GM10847 (cell line): ENCODE results near the gene TOR1AIP2.

Experiments
- POLR2A ChIP-seq: IDR thresholded peaks from 2 replicates; pipeline ENCODE4 v1.6.1; 2011; ENCODE audit not compliant: insufficient read length; ENCODE audit errors: extremely low read depth

TOR1AIP2 gene

DNA sequence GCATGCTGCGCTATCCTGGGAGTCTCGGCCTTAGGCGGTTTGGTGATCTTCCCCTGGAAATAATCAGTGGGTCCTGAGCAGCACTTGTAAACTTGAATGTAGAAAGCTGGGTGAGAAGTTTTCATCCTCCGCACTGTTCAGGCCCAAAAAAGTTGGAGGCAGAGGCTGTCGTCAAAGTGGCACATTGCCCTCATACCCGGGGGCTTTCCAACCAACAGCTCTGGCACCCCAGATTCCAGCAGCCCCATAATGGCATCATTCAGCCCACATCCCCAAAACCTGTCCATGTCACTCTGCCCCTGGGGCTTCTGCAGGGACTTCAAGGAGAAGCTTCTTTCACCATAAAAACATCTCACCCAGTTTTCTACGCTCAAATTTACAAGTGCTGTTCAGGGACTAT lies 59.3 kb downstream of the TOR1AIP2 start:
- no peak for TF ChIP-seq POLR2A

DNA sequence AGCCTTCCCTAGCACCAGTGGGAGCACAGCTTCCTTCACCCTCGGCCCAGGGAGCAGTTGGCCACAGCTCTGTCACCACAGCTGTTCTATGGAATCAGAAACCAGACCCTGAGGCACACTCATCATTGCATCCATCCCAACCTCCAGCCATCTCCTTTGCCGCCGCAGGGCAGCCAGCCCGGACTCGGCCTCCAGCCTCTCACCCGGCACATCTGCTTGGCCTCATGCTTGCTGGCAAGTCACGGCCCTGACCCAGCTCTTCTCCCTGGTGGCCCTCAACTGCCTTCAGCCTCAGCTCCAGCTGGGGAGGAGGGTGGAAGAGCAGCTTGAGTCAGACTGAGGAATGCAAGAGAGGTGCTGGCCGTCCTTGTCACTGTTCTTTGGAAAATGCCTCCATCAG lies 59.8 kb downstream of the TOR1AIP2 start:
- no peak for TF ChIP-seq POLR2A

GRCh38 chr1:179817056-179817455 lies 60.5 kb downstream of the TOR1AIP2 start:
- TF ChIP-seq POLR2A, result no peak

DNA sequence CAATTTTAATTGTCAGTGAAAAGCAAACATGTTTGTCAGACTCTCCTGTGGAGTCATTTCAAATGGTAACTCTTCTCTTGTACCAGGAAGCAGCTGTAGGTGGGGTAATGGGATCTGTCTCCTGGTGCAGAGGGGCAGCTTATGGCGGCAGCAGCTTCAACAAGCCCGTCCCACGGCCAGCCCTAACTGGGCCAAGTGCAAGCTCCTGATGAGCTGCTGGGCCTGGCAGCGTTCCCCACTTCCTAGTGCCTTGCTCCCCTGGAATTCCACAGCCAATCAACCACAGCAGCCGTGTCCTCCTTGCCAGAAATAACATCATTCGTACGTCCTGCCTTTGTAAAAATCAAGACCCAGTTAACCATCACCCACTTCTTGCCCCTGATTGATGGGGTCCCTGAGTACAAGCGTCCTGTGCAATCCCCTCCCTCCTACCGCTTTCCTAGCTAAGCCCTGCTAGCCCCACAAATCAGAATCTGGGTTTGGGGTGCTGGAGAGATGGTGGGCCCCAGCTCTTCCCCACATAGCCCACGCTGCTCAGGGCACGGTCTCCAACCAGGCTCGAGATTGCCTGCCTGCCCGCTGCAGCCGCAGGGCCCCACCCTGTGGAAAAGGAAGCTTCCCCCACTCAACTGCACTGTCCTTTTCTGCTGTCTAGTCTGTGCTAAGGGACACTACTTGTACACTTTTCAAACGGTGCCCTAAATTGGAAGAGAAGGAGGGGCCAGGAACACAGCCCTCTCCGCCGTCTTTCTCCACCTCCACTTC lies 61.2 kb downstream of the TOR1AIP2 start:
- no peak for TF ChIP-seq POLR2A

- TF ChIP-seq POLR2A, result no peak
Measured at GRCh38 chr1:179815641-179816040, 62.0 kb downstream of the TOR1AIP2 start.

- TF ChIP-seq POLR2A, result no peak
Measured at GRCh38 chr1:179814546-179814838, 63.1 kb downstream of the TOR1AIP2 start.

DNA sequence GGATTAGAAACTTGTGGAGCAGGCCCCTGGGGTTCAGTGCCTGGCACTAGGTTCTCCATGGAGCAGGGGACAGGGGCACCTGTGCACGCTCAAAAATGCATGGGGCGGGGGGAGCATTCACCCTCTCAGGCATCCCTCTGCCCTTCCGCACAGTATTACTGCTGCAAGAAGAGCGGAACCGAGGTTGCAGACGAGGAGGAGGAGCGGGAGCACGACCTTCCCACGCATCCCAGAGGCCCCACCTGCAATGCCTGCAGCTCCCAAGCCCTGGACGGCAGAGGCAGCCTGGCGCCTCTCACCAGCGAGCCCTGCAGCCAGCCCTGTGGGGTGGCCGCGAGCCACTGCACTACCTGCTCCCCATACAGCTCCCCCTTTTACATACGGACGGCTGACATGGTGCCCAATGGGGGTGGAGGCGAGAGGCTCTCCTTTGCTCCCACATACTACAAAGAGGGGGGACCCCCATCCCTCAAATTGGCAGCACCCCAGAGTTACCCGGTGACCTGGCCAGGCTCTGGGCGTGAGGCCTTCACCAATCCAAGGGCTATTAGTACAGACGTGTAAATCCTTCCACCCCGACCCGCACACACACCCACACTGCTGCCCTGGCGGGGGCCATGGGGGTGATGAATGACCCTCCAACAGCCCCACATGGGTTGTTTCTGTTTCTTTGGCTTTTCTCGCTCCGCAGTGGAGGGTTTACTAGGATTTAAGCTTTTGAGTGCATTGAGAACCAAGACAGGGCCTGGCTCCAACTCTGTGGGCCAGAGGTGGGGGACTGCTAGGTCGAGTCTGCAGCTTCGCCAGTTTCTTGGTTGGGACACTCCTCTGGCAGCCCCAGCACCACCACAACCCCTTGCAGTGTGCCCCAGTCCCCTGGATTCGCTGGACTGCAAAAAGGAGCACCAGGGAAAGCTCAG lies 63.7 kb downstream of the TOR1AIP2 start:
- no peak for TF ChIP-seq POLR2A

DNA sequence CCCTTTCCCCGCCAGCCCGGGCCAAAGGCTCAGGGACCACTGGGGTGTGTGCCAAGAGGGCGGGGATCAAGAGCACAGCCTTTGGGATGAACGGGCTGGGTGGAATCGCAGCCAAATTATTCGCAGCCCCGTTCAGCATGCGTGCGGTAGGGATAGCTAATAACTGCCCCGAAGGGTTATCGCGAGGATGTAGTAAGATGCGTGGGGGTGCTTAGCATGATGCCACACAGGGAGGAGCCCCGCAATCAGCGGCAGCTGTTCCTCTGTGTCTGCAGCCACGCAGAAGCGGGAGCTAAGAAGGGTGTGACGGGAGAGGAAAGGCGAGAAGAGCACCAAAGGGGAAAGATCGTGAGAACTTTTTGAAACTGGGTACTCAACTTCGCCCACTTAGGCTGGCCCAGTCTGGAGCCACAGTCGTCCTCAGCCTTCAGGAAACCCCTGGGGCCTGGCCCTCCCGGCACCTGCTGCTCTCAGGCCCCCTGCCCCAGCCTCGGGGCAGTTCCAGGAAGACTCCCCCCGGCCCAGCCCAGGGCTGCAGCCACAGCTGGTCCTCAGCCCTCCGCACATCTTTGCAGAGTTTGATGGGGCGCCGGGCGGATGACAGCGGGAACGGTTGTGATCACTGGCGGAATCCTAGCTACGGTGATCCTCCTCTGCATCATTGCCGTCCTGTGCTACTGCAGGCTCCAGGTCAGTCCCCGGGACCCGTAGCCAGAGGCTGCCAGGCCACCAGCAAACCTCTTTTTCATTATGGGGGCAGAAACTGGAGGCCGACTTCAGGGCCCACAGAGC lies 64.9 kb downstream of the TOR1AIP2 start:
- TF ChIP-seq POLR2A, result no peak

- TF ChIP-seq POLR2A, result no peak
Measured at GRCh38 chr1:179810367-179810715, 67.3 kb downstream of the TOR1AIP2 start.

- TF ChIP-seq POLR2A, result no peak
Measured at GRCh38 chr1:179809506-179810366, 67.9 kb downstream of the TOR1AIP2 start.

GRCh38 chr1:179808503-179808902 lies 69.1 kb downstream of the TOR1AIP2 start:
- no peak for TF ChIP-seq POLR2A

- TF ChIP-seq POLR2A, result no peak
Measured at GRCh38 chr1:179807691-179808485, 69.7 kb downstream of the TOR1AIP2 start.

DNA sequence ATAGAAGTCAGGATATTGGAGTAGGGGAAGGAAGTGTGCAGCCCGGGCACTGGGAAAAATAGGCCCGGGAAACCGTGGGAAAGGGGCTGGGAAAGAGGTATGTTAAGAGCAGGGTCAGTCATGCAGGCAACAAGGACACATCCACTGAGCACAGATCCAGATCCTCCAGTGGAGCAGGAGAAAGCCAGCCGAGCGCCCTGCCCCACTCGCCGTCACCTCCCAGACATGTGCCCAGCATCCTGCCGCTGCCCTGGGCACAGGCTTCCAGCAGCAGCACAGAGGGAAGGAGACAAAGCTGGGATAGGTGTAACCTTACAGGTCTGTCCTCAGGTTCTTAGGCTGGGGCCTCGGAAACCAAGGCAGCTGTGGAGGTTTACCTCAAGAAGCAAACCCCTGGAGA lies 70.3 kb downstream of the TOR1AIP2 start:
- TF ChIP-seq POLR2A, result no peak

- no peak for TF ChIP-seq POLR2A
Measured at GRCh38 chr1:179806333-179806732, 71.3 kb downstream of the TOR1AIP2 start.
